ENCODE measurements around the gene XBP1.
"Not testable (repeated sequence)": the region's sequence is repeated elsewhere in the genome, so short reads cannot be mapped to it uniquely, and the experiment has no call there.

The XBP1 gene

GRCh38 chr22:28800308-28801041 is at the start of gene XBP1:
Gene XBP1, minus strand, starts transcription at chr22:28800569.
- peak; percentile 76 to 78 for DNase-seq (ENCODE audit: low read depth in 2 of 2)

GRCh38 chr22:28846994-28847393 is 46.6 kb upstream of the XBP1 start:
- DNase-seq (ENCODE audit: low read depth in 2 of 2) = no peak

- DNase-seq (ENCODE audit: low read depth in 2 of 2) = not testable (repeated sequence)
Measured at GRCh38 chr22:28844277-28844676, 43.9 kb upstream of the XBP1 start.

- no peak for DNase-seq (ENCODE audit: low read depth in 2 of 2)
Measured at GRCh38 chr22:28843633-28844032, 43.3 kb upstream of the XBP1 start.

GRCh38 chr22:28841111-28841510 is 40.7 kb upstream of the XBP1 start:
- no peak for DNase-seq (ENCODE audit: low read depth in 2 of 2)

- no peak for DNase-seq (ENCODE audit: low read depth in 2 of 2)
Measured at GRCh38 chr22:28838971-28839370, 38.6 kb upstream of the XBP1 start.

- no peak for DNase-seq (ENCODE audit: low read depth in 2 of 2)
Measured at GRCh38 chr22:28837640-28838039, 37.3 kb upstream of the XBP1 start.

GRCh38 chr22:28835630-28836189 is 35.3 kb upstream of the XBP1 start:
- no peak for DNase-seq (ENCODE audit: low read depth in 2 of 2)

GRCh38 chr22:28833276-28833923 is 33.0 kb upstream of the XBP1 start:
- no peak for DNase-seq (ENCODE audit: low read depth in 2 of 2)

- DNase-seq (ENCODE audit: low read depth in 2 of 2) = no peak
Measured at GRCh38 chr22:28832731-28833130, 32.4 kb upstream of the XBP1 start.

GRCh38 chr22:28831140-28832072 is 31.0 kb upstream of the XBP1 start:
- DNase-seq (ENCODE audit: low read depth in 2 of 2) = no peak

- no peak for DNase-seq (ENCODE audit: low read depth in 2 of 2)
Measured at GRCh38 chr22:28830441-28830840, 30.1 kb upstream of the XBP1 start.

- peak; percentile 57 to 58 for DNase-seq (ENCODE audit: low read depth in 2 of 2)
Measured at GRCh38 chr22:28829358-28830181, 29.2 kb upstream of the XBP1 start.

GRCh38 chr22:28826921-28827320 is 26.6 kb upstream of the XBP1 start:
- no peak for DNase-seq (ENCODE audit: low read depth in 2 of 2)

- not testable (repeated sequence) for DNase-seq (ENCODE audit: low read depth in 2 of 2)
Measured at GRCh38 chr22:28826430-28826829, 26.1 kb upstream of the XBP1 start.

GRCh38 chr22:28824455-28824854 is 24.1 kb upstream of the XBP1 start:
- not testable (repeated sequence) for DNase-seq (ENCODE audit: low read depth in 2 of 2)

- no peak for DNase-seq (ENCODE audit: low read depth in 2 of 2)
Measured at GRCh38 chr22:28822930-28823551, 22.7 kb upstream of the XBP1 start.

GRCh38 chr22:28821452-28821851 is 21.1 kb upstream of the XBP1 start:
- no peak for DNase-seq (ENCODE audit: low read depth in 2 of 2)

- DNase-seq (ENCODE audit: low read depth in 2 of 2) = no peak
Measured at GRCh38 chr22:28820885-28821284, 20.5 kb upstream of the XBP1 start.

- no peak for DNase-seq (ENCODE audit: low read depth in 2 of 2)
Measured at GRCh38 chr22:28819253-28820096, 19.1 kb upstream of the XBP1 start.
